HG03095 (cell line): ENCODE data around the gene RPP40.
"Not testable (repeated sequence)": the region's sequence is repeated elsewhere in the genome, so short reads cannot be mapped to it uniquely, and the experiment has no call there.

Source experiments
- ATAC-seq: cut with Tn5 transposase; IDR thresholded peaks from one replicate; pipeline ENCODE4 v1.9.1; 2021; ENCODE audit warnings: moderate library complexity; ENCODE audit not compliant: unreplicated experiment

The RPP40 gene, protein sequence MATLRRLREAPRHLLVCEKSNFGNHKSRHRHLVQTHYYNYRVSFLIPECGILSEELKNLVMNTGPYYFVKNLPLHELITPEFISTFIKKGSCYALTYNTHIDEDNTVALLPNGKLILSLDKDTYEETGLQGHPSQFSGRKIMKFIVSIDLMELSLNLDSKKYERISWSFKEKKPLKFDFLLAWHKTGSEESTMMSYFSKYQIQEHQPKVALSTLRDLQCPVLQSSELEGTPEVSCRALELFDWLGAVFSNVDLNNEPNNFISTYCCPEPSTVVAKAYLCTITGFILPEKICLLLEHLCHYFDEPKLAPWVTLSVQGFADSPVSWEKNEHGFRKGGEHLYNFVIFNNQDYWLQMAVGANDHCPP

GRCh38 chr6:5003604-5004372, at the start of gene RPP40:
RPP40 (minus strand) TSS chr6:5004037; CDS start chr6:5004002, 35 bp downstream.
- peak; percentile 96 for ATAC-seq

DNA sequence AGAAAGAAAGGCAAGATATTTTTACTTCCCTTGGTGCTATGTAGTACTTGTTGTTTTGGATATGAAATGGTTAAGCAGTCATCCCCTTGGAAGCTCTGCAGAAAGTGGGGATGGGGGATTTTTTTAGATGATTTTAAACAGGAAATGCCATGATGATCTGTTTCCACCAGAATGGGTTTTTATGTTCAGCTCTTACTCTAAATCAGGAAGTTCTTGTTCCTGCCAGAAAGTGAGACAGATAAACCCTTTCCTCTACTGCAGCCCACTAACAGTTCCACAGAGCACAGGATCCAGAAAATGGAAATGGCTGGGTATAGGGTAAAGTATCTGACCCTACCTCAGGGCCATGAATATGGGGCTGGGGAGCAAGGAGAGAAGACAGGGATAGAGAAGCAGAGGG, 49.2 kb upstream of the RPP40 start:
- ATAC-seq = no peak

GRCh38 chr6:5051394-5051793, 47.6 kb upstream of the RPP40 start:
- ATAC-seq = no peak

DNA sequence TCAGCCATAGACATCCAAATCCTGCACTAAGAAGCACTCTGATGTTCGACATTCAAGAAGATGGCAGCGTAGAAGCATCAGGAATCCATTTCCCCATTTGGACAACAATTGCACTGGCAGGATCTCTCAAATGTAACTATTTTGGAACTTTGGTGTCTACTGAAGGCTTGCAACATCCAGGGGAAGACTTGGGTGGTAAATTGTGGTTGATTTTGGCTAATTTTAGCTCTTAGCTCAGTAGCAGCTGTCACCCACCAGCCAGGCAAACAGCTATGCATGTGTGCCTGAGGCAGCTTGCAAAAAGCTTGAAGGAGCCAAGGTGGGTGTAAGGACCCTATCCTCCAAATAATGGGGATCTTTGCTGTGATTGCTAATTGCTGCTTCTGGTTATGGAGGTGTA, 46.2 kb upstream of the RPP40 start:
- ATAC-seq = no peak

DNA sequence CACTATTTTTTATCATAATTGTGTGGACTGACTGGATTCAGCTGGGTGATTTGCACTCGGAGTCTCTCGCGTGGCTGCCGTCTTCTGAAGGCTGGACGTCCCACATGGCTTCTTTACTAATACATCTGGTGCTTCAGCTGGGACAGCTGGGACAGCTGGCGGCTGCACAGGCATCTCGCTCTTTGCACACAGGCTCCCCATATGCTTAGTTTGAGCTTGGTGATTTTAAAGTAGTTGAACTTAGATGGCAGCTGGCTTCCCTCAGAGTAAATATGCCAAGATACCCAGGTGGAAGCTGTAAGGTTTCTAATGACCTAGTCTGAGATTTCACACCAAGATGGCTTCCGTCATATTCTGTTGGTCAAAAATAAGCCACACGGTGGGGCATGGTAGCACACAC, 42.6 kb upstream of the RPP40 start:
- ATAC-seq = no peak

GRCh38 chr6:5045416-5045815, 41.6 kb upstream of the RPP40 start:
- ATAC-seq = no peak

- ATAC-seq = no peak
These were observed 41.0 kb upstream of the RPP40 start for GRCh38 chr6:5044866-5045265.

DNA sequence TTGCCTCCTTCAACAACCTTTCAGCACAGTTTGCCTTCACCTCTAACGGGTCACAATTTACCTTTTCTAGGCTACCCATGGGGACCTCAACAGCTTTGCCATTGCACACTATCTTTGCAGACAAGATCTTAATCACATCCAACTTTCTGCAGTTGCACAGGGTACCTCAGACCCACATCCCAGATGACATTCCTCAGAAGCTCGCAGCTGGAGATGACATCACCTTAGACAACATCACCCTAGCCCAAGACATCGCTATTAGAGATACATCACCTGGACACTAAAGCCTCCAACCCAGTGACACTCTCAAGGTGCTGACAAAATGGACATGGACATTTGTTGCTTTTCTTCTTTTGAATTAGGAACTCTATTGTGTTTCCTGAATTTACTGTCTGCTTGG, 38.6 kb upstream of the RPP40 start:
- ATAC-seq = no peak

DNA sequence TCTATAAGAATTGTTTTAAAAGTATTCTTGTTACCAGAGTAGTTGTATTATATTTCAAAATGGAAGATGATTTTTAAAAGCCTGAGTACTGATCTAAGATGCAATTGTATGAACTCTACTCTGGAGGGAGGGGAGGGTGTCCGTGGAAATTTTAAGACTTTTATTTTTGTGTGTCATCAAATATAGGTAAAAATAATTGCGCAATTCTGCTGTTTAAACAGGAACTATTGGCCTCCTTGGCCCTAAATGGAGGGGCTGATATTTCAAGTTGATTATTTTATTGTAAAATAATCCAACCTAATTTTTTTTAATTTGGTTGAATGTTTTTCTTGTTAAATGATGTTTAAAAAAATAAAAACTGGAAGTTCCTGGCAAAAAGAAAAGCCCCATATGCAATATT, 38.1 kb upstream of the RPP40 start:
- ATAC-seq = no peak

DNA sequence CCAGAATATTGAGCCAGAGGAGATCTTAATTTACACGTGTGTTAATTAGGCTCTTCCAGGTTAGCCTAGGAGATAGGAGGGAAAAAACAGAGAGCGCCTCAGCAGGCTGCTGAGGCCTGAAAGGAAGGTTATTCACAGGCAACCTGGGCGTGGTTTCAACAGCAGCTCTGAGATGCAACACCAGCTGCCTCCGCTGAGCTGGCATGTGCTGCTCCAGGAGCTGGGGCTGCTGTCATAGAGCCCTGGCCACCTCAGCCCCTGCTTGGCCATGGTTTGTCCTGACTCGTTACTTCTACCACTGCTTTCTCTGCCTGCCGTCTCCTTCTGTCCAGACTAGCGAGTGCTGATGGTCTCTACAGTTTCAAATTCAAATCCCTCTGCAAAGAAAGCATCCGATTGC, 32.4 kb upstream of the RPP40 start:
- no peak for ATAC-seq

DNA sequence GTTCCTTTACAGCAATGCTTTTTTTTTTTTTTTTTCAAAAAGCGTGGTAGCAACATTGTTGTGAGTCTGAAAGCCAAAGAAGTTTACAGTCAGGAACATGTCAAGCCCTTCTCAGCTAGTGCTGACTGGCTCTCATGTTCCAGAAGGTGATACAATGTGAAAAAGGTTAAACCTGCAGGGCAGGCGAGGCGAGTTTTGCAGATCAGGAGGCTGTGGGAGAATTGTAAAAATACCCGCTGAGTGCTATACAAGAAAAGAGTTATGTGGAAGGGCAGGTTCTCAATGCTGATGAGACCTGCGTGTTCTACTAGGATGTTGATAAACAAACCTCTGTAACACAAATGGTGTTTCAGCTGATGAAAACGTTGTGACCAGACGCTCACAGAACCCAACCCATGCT, 30.9 kb upstream of the RPP40 start:
- ATAC-seq = no peak

DNA sequence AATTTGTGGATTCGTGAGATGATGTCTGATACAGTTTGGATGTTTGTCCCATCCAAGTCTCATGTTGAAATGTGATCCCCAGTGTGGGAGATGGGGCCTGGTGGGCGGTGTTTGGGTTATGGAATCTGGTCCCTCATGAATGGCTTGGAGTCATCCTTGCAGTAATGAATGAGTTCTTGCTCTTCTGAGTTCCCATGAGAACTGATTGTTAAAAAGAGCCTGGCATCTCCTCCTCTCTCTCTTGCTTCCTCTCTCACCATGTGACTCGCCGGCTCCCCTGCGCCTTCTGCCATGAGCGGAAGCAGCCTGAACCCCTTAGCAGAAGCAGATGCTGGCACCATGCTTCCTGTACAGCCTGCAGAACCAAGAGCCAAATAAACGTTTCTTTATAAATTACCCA, 30.5 kb upstream of the RPP40 start:
- ATAC-seq = no peak

DNA sequence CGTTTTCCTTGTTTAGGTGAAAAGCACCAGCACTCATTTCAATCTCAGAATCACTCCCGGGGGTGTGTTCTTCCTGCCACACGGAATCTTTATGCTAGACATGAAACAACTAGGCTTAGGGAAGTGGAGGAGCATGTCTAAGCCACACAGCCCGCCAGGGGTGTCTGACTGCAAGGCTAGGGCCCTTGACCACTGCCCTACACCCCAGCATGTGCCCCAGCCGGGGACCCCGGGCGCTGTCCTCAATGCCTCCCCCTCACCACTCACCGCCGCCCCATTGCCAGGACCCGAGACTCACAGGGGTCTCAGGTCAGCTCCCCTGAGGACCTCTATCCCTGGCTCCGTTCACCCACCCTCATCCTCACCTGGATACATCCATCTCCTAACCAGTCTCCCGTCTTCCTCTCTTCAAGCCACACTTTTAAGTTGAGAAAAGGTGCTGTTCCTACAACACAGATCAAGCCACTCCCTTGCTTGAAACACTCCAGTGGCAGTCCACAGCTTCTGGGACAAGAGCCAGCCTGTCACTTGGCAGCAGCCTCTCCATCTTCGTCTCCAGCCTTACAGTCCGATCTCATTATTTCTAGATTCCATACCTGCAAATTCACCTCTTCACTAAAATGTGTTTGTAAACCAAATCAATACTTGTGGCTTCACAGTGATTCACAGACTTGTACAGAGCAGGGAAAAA, 29.5 kb upstream of the RPP40 start:
- not testable (repeated sequence) for ATAC-seq

DNA sequence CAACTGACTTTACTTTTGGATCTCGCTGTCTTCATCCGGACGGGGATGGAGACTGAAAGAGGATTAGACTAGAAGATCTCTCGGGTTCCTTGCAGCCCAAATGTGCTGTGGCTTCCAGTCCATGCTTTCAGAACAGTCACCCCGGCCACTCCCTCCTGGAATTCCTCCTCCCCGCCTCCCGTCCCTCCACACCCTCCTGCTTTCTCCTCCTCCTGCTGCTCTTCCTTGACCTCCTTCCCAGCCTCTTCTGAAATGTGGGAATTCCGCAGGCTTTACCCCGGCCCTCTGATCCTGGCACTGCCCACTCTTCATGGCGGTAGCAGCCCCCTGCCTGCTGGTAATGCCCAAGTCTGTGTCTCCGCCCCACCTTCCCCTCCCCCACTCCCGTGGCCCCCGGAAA, 28.9 kb upstream of the RPP40 start:
- not testable (repeated sequence) for ATAC-seq

DNA sequence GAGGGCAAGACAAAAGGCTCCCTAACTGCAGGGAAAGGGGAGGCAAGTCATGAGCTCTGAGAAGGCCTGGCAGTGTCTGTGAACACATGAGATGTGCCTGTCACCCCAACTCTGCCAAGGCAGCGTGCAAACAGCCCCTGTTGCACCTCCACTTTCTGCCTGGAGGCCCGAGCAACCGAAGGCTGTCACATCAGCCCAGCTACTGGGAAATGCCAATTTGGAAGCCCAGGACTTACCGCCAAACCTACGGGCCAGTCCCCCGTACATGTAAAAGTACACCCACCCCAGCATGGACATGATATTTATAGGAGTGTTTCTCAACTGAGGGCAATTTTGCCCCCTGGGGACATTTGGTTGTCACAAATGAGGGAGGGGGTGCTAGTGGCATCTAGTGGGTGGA, 27.3 kb upstream of the RPP40 start:
- ATAC-seq = no peak

- peak; percentile 93 for ATAC-seq
These were observed 26.8 kb upstream of the RPP40 start for GRCh38 chr6:5030596-5031136.

DNA sequence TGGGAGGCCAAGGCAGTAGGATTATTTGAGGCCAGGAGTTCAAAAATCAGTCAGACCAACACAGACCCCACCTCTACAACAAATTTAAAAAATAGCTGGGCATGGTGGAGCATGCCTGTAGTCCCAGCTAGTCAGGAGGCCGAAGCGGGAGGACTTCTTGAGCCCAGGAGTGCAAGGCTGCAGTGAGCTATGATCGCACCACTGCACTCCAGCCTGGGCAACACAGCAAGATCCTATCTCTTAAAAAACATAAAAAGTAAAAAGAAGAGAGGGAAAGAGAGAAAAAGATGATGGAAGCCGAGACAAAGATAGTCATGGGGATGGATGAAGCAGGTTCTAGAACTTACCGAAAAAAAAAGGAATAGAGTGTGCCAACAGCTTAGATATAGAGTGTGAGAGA, 25.8 kb upstream of the RPP40 start:
- no peak for ATAC-seq

DNA sequence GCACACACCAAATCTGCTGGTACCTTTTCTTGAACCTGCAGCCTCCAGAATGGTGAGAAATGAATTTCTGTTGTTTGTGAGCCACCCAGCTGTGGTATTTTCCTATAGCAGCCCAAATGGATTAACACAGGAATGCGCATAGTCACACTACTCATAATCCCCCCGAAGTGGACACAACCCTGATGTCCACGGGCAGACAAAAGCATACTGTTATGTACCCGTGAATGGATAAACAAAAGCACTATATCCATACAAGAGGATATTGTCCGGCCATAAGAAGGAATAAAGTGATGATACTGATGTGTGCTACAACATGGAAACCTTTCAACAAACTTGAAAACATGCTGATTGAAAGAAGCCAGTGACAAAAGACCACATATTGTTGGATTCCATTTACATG, 25.1 kb upstream of the RPP40 start:
- no peak for ATAC-seq

- no peak for ATAC-seq
These were observed 24.5 kb upstream of the RPP40 start for GRCh38 chr6:5028301-5028700.

- no peak for ATAC-seq
These were observed 22.3 kb upstream of the RPP40 start for GRCh38 chr6:5025911-5026819.

GRCh38 chr6:5023923-5024322, 20.1 kb upstream of the RPP40 start:
- no peak for ATAC-seq
